GM19099 (cell line): Measurements from ENCODE around the gene MVB12B.

Source experiments
- POLR2A ChIP-seq: IDR thresholded peaks from 3 replicates; pipeline ENCODE4 v1.6.1; 2011; ENCODE audit warnings: low read depth; ENCODE audit not compliant: insufficient read length; ENCODE audit errors: extremely low read depth

The MVB12B gene

GRCh38 chr9:126335837-126336735, 9.5 kb downstream of the MVB12B start:
- no peak for TF ChIP-seq POLR2A

DNA sequence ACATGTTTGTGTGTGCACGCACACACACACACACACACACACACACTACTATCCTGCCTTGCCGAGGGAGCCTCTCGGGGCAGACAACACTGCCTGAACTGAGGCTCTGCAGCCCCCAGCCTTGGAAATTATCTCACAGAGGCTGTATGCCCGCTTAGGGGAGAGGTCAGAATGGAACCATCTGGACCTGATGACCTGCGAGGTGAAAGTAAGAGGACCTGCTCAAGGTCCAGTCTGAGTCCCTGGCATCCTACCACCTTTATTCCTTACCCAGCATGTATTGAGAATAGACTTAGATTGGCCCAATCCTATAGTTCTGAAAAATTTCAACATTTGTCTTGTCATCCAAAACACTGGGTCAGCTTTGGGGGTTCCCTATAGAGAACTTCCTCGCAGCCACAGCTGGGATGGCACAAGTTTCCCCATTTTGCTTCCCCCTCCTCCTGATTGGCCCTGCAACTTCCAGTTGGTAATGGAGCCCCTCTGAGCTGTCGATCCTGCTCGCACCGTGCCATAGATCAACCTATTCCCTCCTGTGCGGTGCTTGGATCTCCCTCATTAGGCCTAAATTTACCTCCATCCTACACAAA, 10.2 kb downstream of the MVB12B start:
- TF ChIP-seq POLR2A = no peak

DNA sequence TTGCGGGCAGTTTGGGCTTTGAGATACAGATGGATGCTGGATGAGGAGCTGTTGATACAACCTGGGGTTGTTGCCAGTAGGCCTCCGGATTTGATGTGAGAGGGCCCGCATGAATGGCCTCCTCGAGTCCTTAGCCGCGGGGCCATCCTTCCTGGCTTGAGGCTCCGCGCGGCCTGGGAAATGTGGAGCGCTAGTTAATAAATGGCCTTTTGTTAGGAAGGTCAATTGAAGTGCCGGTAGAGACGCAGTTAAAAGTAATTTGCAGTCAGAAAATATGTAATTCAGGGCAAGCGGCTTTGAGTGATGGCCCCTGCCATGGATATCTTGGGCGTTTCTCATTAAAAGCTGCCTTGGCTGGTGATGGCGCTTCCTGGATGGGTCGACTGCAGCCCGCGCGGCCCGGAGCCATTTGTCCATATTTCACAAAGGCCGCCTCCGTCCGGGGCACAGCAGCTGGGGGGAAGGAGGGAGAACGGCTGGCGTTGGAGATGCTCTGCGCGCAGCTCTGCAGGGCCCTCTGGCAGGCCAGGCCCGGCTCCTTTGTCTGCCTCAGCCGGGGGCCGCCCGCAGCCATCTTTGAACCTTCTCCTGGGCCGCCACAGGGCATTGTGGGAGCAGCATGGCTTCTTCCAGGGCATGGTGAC, 11.2 kb downstream of the MVB12B start:
- no peak for TF ChIP-seq POLR2A

DNA sequence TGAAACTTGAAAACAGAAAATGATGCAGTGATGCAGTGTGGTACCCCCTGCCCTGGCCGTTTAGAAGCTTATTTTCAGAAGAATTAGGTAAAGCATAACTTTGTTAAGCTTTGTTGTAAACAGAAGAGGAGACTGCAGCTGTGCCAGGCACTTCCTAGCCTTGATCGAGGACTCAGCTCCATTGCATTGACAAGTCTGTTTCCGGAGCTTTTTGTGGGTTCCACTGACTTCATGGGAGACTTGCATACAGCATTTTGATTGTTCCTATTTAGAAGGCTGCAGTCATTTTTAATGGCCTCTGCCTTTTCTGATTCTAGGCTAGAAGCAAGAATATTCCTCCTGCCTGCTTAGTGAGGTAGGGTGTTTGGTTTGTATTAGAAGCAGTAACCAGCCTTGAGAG, 12.3 kb downstream of the MVB12B start:
- TF ChIP-seq POLR2A = no peak

DNA sequence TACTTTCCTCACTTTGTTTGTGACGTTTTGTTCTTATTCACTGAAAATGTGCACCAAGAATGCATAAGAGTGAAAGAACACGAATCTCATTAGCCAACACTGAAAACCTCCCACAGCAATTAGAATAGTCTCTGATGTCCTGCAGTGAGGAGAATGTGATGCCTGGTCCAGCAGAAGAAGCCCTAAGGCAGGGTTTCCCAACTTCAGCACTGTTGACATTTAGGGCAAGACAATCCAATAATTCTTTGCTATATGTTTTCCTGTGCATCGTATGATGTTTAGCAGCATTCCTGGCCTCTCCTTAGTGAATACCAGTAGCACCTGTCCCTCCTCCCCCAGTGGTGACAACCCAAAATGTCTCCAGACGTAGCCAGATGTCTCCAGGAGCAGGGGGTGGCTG, 14.8 kb downstream of the MVB12B start:
- TF ChIP-seq POLR2A = no peak

DNA sequence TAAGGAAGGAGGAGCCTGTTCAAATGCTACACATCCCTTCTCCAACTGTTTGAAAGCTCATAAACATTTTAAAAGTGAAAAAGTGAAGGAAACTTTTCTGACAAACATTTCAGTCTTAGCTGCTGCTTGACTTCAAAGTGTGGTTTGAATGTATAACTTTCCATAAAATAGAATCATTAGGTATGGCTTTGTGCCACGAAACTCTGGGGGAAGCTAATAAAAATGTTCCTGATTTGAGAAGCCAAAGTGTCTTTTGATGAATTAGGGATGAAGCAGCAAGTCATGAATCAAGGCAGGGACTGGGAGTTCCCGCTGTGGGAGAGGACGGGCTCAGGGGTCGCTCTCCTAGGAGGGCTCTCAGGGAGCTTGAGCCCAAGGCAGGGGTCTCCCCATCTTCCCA, 15.3 kb downstream of the MVB12B start:
- TF ChIP-seq POLR2A = no peak

DNA sequence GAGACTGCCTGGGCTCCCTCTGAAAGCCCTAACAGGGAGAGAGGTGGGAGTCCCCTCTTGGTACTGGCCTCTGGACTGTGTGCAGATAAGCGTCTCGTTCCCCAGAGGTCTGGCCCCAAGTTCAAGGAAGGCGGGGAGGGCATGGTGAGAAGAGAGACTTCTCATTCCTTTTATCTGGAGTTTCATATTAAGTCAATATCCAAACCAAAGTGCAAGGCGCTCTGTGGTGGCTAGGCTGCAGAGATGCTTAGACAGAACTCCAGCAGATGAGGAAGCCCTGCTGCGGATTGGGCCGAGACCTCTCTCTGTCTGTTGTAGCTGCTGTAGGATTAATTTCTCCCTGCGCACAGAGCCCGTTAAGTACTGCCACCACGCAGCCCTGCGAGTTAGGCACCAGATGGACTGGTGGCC, 16.0 kb downstream of the MVB12B start:
- TF ChIP-seq POLR2A = no peak

GRCh38 chr9:126343271-126343700, 16.7 kb downstream of the MVB12B start:
- TF ChIP-seq POLR2A = no peak

GRCh38 chr9:126346031-126346430, 19.4 kb downstream of the MVB12B start:
- no peak for TF ChIP-seq POLR2A

DNA sequence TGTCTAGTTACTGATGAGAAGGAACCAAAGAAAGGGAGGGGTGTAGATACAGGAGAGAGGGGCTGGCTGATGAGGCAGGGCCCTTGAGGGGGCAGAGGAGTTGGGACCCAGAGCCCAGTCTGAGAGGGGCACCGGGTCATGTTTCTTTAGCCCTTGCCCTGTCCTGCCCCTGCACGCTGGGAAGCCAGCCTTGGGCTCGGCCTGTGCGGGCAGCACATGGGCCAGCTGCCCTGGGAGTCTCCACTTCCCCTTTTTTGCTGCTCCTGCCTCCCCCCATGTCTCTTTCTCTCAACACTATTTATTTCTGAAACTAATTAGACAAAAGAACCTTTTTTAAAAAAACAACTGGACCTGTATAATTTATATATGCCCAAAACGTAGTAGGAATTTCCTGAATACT, 20.5 kb downstream of the MVB12B start:
- no peak for TF ChIP-seq POLR2A

GRCh38 chr9:126347911-126348760, 21.5 kb downstream of the MVB12B start:
- no peak for TF ChIP-seq POLR2A

- TF ChIP-seq POLR2A = no peak
Measured at GRCh38 chr9:126348911-126349550, 22.4 kb downstream of the MVB12B start.

- no peak for TF ChIP-seq POLR2A
Measured at GRCh38 chr9:126354887-126355770, 28.5 kb downstream of the MVB12B start.
